NCI-H526 (cell line): ENCODE measurements around the gene PCDH19.

Source experiments
- DNase-seq, 2 experiments: peaks; one replicate each; lab custom pipeline; 2025; lab: John Stamatoyannopoulos, UW

PCDH19 gene

DNA sequence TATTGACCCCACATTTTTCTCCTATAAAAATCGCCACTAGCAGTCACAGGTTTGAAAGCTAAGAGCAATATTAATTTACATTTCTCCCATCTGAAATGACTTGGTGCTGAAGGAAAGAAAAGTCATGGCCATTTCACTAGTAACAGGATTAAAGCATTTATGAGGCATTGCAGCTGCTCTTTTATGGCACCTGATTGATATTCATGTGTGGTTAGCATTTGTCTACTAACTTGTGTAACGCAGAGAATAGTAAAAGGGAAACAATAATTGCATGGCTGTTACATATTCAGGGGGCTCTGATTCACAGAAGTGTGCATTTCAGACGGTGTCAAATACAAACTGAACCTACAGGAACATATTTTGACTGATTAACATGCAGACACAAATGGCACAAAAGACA lies 5.2 kb downstream of the PCDH19 start:
- DNase-seq: peak in 1 of 2 experiments; percentile 13

GRCh38 chrX:100395781-100396180 lies 14.3 kb downstream of the PCDH19 start:
- DNase-seq: peak in 1 of 2 experiments; percentile 32

GRCh38 chrX:100381619-100382018 lies 28.5 kb downstream of the PCDH19 start:
- no peak for DNase-seq

- DNase-seq: peak; percentile 4 to 37
Observed at GRCh38 chrX:100379388-100379986, 30.6 kb downstream of the PCDH19 start.

DNA sequence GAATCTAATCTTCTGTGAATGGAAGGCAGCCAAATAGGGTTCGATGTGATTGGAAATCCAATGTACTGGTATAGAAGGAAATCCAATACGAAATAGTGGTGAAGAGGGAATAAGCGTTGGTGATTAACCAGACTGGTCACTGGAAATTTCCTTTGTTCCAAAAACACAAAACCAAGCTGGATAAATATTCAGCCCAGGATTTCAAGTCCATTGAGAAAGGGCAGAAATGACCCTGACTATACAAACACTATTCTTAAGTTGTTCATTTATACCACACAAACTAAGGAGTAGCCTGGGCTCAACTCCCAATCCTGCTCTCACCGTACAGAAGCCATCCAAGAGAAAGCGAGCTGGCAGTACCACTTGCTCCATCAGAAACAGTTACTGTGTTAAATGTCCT lies 32.2 kb downstream of the PCDH19 start:
- DNase-seq: no peak

DNA sequence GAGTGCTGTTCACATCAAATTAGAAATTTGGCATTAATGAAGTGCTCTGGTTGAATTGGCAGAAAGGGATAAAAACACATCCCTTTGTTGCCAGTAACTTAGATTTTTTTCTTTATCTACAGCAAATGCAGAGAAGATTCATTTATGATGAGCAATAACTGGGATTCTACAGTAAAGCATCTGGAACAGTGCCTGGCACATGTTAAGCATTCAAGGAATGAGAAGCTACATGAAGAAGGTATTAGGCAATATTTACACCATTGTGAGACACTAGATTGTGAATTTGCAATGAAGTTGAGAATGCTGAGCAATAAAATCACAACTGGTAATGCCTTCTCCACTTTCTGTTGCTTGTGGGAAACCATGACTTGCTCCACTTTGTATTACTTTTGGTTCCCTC lies 33.5 kb downstream of the PCDH19 start:
- DNase-seq: no peak

GRCh38 chrX:100373673-100374072 lies 36.4 kb downstream of the PCDH19 start:
- no peak for DNase-seq

DNA sequence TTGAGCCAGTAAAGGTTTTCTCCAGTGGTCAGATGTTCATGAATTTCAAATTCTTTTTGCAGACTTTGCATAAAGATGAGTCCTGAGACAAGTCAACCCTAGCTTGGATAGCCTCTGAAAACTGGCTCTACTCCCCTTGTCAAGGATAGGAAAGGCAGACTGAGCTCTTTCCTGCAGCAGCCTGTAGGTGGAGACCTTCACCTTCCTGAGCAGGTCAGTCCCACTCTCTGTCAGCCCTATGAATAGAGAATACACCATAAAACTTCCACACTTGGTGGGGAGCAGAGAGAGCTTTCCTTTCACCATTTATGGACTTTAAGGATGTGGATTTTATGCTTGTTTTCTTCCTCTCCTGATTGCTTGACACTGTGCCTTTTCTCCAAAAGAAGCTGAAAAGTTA lies 41.9 kb downstream of the PCDH19 start:
- peak in 1 of 2 experiments; percentile 55 for DNase-seq

- peak; percentile 60 to 77 for DNase-seq
Observed at GRCh38 chrX:100363896-100364295, 46.2 kb downstream of the PCDH19 start.

GRCh38 chrX:100358766-100359165 lies 51.3 kb downstream of the PCDH19 start:
- DNase-seq: no peak

DNA sequence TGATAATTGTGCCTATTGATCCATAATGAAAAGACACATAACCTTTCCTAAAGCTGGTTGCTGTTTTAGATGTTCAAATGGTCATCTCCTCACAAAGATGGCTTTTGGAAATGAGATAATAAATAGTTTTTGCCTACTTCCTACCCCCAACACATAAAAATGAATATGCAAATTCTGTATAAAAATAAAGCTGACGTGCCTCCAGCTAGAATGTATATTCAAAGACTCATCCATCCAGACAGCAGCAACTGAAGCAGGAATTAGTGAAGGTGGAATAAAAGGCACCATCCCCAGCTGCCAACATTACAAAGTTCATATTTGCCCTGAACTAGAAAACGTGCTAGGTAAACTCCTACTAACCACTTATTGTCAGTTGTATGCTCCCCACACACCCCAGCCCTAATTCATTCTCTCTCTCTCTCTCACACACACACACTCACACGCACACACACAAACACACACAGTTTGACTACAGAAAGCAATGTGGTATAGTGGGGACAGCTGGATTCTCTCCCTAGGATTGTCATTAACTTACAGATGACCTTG lies 53.6 kb downstream of the PCDH19 start:
- peak; percentile 23 to 28 for DNase-seq

DNA sequence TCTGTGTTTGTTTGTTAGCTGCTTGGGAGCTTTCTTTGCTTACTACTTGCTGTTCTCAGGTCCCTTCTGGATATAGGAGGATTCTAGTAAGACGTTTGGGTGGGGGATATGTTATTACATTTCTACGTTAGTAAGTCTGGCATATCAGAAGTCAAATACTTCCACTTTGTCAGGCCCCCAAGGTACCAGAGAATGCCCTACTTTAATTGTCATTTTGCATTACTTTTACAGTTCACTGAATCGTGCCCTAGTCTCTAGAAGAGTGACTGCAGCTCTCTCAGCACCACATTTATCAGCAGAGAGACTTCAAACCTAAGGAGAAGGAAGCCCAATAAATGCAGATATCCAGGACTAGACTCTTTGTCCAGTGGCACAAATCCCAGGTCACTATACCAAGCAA lies 54.4 kb downstream of the PCDH19 start:
- no peak for DNase-seq

DNA sequence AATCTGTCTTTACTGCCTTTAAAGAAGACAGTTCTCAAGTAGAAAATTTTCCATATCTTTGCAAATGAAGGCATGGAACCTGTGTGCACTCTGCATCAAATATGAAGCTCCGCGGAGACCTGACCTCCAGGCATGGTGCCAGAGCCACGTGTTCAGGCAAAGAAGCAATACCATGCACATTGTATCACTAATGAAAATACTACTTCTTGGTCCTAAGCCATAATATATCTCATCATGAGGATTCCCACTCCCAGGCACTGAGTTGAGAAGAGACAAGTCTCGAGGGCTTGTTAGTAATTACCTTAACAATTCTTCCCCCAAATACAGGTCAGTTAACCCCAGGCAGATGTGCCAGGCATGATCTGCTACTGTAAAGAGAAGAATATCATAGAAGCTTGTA lies 56.7 kb downstream of the PCDH19 start:
- no peak for DNase-seq

GRCh38 chrX:100350704-100351489 lies 59.2 kb downstream of the PCDH19 start:
- no peak for DNase-seq

GRCh38 chrX:100349391-100349790 lies 60.7 kb downstream of the PCDH19 start:
- no peak for DNase-seq

GRCh38 chrX:100341142-100341510 lies 68.9 kb downstream of the PCDH19 start:
- no peak for DNase-seq

- DNase-seq: no peak
Observed at GRCh38 chrX:100340491-100341141, 69.5 kb downstream of the PCDH19 start.

GRCh38 chrX:100328351-100328750 lies 81.7 kb downstream of the PCDH19 start:
- no peak for DNase-seq

- no peak for DNase-seq
Observed at GRCh38 chrX:100319716-100320115, 90.4 kb downstream of the PCDH19 start.

DNA sequence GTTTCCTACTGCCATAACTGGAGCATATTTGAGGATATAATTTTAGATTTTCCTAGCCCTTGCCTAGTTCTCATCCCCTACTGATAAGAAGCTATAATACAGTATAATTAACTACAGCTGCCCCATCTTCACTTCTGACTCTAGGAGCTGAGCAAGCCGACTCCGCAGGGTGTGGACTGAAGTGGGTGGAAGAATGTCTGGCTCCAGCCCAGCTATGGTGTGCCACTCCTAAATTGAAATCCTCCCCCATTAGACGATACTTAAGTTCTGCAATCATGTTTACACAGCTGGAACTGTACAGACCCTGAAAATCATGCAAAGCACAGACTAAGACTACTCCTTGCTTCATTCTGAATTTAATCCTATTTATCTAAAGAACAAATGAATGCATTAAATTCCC lies 93.1 kb downstream of the PCDH19 start:
- DNase-seq: no peak

- DNase-seq: no peak
Observed at GRCh38 chrX:100315566-100315965, 94.5 kb downstream of the PCDH19 start.

- DNase-seq: no peak
Observed at GRCh38 chrX:100299559-100299958, 110.5 kb downstream of the PCDH19 start.

DNA sequence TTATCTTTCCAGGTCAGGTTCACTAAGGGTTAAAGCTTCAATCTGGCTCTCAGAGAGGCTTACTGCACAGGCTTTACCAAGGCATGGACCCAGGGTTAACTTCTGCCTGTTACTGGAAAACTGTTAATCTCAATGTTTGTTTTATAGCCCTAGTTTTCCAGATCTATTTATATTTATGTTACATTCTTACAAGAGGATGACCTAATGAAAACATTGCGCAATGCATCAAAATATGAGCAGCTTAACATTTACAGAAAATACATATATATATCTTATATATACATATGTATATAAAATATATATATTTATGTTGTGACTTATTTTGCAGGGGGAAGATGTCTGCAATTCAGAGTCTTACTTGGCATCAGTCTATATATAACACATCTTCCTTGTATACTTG lies 112.3 kb downstream of the PCDH19 start:
- DNase-seq: no peak
